Skin epidermis (tissue), 12 donors: ENCODE results near the gene TRMT61B.

Source experiments
- H3K27ac ChIP-seq, 21 experiments: fragments of 200-600 bp; sonication (generic) in 11 of 21; one replicate each; pipeline ENCODE4 v1.5.0; 2020; ENCODE audit warnings: mild to moderate bottlenecking in 3 of 21, inconsistent platforms in 2 of 21, moderate library complexity in 2 of 21
- H3K4me3 ChIP-seq, 7 experiments: fragments of 200-600 bp; sonication (generic) in 2 of 7; one replicate each; pipeline ENCODE4 v1.5.0; 2020; ENCODE audit warnings: inconsistent platforms in 2 of 7, mild to moderate bottlenecking in 2 of 7, moderate library complexity in 1 of 7

Gene TRMT61B

DNA sequence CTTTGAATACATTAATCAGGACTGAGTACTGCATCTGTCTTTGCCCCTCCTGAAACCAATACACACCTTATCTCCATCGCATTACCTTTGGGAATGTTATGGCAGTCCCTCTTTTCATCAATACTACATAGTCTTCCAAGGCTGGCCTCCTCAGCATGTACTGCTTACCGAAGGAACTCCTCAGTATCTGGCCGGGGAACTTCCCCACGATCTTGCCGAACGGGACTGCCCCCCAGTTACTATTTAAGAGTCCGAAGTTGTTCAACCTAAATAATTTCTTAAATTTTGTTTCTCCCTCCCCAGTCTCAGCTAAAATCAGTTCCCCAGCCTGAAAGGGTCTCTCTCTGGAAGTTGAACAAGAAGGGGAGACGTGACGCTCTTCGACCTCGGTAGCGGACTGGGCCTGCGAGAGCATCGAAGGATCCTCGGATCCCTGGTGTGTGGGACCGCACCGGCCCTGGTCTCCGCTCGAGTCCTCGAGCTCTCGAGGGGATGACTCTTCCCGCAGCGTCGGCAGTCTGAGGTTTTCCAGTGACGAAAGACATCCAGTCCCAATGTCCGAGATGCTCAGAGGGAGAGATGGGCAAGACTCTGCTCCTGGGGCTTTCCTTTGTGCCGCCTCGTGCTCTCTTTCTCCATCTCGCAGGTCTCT is 489 bp downstream of the TRMT61B start:
- Histone ChIP-seq H3K27ac (peak overlapping the region in 20 of 21 experiments; percentile 66 to 91 (median 81)), H3K4me3 (peak overlapping the region; percentile 72 to 98 (median 93))

DNA sequence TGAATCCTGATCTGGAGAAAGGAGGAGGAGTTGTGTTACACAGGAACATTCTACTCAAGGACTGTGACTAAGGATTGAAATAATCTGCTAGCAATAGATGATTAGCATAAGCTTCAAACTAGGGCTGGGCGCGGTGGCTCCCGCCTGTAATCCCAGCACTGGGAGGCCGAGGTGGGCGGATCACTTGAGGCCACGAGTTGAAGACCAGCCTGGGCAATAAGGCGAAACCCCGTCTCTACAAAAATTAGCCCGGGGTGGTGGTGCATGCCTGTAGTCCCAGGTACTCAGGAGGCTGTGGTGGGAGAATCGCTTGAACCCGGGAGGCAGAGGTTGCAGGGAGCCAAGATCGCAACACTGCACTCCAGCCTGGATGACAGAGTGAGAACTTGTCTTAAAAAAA is 1.5 kb downstream of the TRMT61B start:
- Histone ChIP-seq H3K27ac (peak overlapping the region in 1 of 21 experiments; percentile 91), H3K4me3 (peak overlapping the region in 4 of 7 experiments; percentile 15 to 98 (median 82))

DNA sequence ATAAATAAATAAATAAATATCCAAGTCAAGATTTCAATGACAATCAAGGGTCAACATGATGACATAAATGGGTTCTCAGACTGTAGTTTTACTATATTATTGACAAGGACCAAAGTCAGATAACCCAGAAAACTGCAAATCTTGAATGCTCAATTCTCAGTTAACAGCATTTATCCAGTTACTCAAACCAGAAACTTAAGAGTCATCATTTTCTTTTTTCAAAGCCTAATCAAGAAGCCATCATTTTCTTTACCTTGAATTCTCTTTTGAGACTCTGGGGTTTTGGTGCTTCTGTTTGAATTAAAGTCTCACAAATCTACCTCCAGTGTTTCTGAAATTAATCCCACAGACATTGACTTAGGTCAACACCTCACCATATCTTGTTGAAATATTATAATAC is 14.1 kb downstream of the TRMT61B start:
- Histone ChIP-seq H3K4me3 (no peak overlapping the region), H3K27ac (no peak overlapping the region)

DNA sequence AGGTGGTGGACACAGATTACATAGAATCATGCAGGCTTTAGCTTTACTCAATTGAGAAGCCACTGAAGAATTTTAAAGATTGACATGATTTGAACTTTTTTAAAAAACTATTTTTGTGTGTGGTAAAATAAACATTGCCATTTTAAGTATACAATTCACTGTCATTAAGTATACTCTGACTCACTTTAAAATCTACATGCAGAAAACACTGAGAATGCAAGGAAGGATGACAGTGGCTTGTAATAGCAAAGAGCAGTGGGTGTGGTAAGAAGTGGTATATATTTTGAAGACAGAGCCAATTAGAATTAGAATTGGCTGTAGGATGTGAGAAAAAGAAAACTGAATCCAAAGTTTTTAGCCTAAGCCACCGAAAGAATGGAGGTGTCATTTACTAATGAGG is 14.9 kb downstream of the TRMT61B start:
- Histone ChIP-seq H3K4me3 (no peak overlapping the region), H3K27ac (no peak overlapping the region)

DNA sequence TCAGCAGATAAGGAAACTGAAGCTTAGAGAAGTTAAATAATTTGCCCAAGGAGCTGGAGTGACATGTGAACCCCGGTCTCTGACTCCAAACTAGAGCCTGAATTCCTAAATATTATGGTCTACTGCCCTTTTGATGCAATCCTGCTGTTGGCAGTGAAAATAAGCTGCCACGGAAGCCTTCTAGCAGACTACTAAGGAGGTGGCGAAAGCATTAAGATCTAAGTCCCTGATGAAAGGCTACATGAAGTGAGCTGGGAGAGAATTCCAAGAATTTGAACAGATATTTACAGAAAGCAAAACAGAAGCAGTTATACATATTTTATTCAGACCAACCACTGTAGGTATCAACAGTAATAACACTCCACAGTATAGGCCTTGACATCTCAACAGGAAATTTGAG is 28.1 kb downstream of the TRMT61B start:
- no peak overlapping the region for H3K27ac ChIP-seq
- no peak overlapping the region for H3K4me3 ChIP-seq

DNA sequence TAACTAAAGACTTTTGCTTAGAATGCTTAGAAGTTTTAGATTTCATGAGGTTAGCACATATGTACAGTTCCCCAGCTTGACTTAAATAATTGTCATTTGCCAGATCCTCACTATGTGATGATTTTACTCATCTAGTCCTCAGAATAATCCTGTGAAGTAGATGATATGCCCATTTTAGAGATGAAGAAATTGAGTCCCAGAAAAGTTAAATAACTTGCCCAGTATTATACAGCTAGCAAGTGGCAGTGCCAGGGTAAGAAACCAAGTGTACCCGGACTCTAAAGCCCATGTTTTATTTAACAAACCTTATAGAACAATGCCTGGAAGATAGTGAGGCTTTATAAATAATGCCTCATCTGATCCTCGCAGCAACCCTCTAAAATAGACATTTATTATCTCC is 31.1 kb downstream of the TRMT61B start:
- H3K27ac ChIP-seq = no peak overlapping the region

DNA sequence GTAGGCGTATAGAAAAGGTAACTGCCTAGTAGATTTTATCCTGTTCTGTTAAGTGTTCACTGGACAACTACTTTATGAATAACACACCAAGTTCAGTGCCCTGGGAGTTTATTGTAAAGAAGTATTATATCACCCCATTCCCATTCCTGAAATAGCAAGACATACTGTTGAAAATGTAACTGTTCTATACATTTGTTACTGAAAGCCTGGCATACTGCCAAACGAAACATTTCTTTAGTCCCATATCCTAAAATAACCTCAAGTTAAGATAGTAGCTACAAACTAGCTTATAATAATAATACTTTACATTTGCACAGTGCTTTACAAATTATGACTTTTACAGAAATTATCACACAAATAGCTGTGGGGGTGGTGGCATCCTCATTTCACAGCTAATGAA is 34.3 kb downstream of the TRMT61B start:
- no peak overlapping the region for H3K27ac ChIP-seq
- no peak overlapping the region for H3K4me3 ChIP-seq

More for the DNA sequence above, 31.1 kb downstream of the TRMT61B start:
- H3K4me3 ChIP-seq = no peak overlapping the region

DNA sequence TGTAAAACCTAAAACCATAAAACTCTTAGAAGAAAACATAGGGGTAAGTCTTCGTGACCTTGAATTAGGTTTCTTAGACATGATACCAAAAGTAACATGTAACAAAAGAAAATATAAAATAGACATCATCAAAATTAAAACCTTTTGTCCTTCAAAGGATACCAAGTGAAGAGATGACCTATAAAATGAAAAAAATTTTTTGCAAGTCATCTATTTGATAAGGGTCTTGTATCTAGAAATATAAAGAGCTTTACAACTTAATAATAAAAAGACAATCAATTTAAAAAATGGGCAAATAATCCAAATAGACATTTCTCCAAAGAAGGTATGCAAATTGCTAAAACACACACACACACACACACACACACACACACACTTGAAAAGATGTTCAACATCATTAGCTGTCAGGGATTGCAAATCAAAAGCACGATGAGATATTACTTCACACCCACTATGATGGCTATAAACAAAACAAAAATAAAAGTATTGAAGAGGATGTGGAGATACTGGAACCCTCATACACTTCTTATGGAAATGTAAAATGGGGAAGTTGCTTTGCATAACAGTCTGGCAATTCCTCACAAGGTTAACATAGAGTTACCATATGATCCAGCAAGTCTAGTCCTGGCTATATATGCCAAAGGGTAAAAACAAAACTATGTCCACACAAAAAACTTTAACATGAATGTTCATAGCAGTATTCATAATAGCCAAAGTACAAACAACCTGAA is 36.2 kb downstream of the TRMT61B start:
- Histone ChIP-seq H3K4me3 (no peak overlapping the region), H3K27ac (no peak overlapping the region)

DNA sequence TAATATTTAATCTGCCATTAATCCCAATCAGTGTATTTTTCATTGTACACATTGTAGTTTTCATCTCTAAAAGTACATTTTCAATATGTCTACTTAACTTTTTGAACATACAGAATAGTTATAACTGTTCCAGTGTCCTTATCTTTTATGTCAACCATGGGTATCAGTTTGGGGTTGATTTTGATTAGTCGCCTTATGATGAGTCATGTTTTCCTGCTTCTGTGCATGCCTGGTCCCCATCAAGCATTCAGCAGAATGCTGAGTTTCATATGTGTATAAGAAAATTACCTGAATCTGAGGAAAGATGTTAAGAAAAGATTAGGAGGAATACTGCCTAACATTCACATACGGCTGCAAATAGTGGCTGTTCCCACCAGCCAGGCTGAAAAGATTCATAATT is 41.7 kb downstream of the TRMT61B start:
- no peak overlapping the region for H3K27ac ChIP-seq
- no peak overlapping the region for H3K4me3 ChIP-seq

DNA sequence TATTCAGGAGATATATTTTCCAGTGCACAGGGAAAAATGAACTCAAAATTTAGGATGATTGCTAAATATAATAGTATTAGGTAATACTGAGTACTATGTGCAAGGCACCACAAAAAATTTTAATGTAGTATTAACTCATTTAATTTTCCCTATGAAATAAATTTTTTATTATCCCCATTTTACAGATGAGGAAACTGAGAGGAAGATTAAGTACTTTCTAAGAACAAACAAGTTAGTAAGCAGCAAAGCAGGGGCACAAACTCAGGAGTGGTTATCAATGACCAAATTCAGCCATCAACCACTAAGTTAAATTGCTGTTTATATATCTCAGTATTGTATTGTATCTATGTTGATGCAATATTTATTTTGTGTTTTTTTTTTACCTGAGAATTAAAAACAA is 45.2 kb downstream of the TRMT61B start:
- no peak overlapping the region for H3K4me3 ChIP-seq
- H3K27ac ChIP-seq = no peak overlapping the region

DNA sequence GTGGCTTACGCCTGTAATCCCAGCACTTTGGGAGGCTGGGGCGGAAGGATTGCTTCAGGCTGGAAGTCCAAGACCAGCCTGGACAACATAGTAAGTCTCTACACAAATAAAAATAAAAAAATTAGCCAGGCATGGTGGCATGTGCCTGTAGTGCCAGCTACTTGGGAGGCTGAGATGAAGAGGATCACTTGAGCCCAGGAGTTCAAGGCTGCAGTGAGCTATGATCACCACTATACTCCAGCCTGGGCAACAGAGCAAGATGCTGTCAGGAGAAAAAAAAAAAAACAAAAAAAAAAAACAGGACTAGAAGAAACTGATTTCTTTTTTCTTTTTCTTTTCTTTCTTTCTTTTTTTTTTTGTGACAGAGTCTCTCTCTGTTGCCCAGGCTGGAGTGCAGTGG is 45.9 kb downstream of the TRMT61B start:
- no peak overlapping the region for H3K27ac ChIP-seq
- H3K4me3 ChIP-seq = no peak overlapping the region

DNA sequence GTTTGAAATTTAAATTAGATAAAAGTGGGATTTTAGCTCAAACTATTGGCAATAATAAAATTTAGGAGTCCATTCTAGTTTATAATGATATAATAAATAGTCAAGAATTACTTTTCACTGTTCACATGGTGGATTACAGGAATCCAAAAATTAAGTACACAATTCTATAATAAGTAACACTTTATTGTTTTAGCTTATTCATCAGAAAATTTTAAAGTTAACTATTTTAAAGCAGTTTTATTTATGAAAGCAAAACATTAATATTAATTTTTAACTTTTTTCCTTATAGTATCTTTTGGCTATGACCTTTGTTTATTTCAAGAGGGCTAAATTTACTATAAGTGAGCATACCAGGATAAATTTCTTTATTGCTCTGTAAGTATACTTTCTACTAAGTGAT is 48.1 kb downstream of the TRMT61B start:
- no peak overlapping the region for H3K27ac ChIP-seq
- H3K4me3 ChIP-seq = no peak overlapping the region

DNA sequence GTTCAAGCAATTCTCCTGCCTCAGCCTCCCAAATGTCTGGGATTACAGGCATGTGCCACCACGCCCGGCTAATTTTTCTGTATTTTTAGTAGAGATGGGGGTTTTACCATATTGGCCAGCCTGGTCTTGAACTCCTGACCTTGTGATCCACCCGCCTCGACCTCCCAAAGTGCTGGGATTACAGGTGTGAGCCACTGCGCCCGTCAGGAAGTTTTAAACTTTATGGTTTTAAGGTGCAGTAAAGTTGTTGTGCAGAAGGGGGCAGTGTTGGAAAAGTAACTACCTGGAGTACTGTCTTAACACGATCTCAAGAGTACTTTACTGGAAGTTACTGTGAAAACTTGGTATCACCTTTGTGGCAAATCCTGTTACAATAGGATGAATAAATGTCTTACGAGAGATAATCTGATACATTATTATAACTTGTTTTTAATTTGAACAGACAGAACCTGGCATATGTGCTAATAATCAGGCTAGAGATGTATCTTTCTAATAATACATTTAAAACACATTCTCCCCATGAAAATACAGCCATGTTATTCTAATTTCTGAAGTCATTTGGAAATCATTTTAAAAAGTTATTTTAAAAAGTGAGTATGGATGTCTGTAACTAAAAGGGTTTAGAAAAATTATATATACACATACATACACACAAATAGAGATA is 48.7 kb downstream of the TRMT61B start:
- H3K27ac ChIP-seq = no peak overlapping the region
- no peak overlapping the region for H3K4me3 ChIP-seq

DNA sequence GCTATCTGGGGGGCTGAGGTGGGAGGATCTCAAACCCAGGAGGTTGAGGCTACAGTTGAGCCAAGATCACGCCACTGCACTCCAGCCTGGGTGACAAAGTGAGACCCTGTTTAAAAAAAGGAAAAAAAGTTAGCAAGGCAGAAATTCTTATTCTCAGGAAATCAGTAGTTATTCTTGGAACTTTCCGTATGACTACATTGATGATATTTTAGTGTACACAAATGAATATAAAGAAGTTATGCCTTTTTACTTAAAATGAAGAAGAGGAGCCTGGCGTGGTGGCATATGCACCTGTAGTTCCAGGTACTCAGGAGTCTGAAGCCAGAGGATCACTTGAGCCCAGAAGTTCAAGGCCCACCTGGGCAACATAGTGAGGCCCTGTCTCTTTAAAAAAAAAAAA is 52.1 kb downstream of the TRMT61B start:
- no peak overlapping the region for H3K27ac ChIP-seq

DNA sequence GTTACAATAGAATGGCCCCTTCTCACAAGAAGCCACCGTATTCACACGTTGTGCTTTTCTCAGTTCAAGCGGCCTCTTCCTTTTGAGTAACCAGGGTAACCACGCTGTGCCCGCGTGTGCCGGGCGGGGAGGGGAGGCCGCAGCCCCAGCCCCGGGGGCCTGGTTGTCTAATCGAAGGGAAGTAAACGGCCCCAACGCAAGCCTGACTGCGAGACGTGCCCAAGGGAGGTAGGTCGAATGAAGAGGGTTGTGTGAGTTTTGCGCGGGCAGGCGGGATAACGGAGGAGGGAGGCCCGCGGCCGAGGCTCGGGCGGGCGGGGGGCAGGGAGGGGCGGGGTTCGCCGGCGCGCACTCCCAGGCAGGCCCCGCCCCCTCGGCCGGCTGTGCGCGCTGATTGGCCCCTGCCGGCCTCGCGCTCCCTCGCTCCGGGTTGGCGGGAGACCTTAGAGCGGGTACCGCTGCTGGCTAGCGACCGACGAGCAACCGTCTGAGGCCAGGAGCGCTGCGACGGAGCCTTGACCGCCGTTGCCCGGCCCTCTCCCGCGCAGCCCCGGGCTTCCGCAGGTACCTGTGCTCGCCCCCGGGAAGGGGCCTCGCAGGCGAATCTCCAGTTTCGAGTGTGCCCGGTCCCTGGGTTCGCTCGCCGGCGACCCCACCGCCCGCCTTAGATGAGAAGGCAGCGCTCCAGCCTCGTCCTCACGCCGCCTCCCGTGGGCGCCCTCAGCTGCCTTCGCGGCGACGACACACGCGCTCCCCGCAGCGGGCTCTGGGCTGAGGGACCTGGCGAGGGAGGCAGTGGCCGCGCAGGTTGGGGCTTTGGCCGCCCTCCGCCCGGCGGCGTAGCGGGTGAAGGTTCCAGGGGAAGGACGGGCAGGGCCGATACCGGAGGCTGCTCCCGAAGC is 59.5 kb downstream of the TRMT61B start, which contains the start of gene SPDYA:
TSS of gene SPDYA (plus strand) at position 451 of the 902 bp plus-strand sequence. CDS start 5,181 bp downstream, outside the sequence.
- H3K27ac ChIP-seq = peak within 1 kb of the TSS in 4 of 21 experiments; percentile 16 to 48 (median 27)

More for the DNA sequence above, 52.1 kb downstream of the TRMT61B start:
- no peak overlapping the region for H3K4me3 ChIP-seq

DNA sequence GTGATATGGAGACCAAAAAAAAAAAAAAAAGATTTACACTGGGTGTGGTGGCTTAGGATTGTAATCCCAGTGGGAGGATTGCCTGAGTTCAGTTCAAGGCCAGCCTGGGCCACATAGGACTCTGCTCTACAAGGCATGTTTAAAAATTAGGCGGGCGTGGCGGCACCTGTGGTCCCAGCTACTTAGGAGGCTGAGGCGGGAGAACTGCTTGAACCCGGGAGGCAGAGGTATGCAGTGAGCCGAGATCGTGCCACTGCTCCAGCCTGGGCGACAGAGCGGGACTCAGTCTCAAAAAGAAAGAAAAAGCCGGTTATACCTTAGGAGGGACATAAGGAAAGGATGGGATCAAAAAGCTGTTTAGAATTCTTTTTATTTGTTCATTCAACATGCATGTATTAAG is 60.2 kb downstream of the TRMT61B start:
- Histone ChIP-seq H3K4me3 (peak overlapping the region in 5 of 7 experiments; percentile 34 to 49 (median 42)), H3K27ac (peak overlapping the region in 1 of 21 experiments; percentile 22)

More for the DNA sequence above, 59.5 kb downstream of the TRMT61B start, which contains the start of gene SPDYA:
- peak within 1 kb of the TSS; percentile 29 to 49 (median 38) for H3K4me3 ChIP-seq

DNA sequence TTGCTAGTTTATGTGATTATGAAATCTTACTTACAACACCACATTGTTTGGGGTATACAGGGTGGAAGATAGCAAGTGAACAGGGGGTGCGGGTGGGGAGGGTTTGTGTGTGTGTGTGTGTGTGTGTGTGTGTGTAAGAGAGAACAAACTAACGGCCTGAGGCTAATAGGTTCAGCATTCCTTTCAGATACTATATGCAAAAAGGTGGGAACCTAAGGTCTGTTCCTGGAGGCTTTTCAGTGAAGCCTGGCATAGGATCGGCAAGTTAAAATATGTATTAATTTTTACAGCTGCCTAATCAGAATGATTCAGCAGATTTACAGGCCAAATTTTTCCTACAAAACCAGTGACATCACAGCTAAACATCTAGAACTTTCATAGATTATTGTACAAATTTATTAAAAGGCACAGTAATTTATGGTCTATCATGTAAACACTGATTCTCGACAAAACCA is 67.1 kb downstream of the TRMT61B start:
- no peak overlapping the region for H3K27ac ChIP-seq
- H3K4me3 ChIP-seq = no peak overlapping the region

DNA sequence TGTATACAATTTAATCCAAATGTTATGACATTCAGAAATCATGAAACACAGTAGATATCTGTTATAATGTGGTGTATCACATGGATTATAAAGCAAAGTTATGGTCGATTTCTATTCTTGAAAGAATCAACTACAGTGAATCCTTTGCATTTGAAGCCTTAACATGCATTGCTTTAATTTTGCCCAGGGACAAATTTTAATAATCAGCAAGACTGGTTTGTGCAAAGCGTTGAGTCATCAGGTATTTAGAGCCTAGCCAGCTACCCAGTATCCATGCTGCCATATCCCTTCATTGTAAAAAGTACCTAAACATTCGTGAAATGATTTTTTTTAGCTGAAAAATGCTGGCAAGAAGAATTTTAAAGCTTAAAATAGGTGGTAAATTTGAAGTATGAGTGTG is 68.4 kb downstream of the TRMT61B start:
- Histone ChIP-seq H3K27ac (no peak overlapping the region), H3K4me3 (no peak overlapping the region)
